K562 (cell line): Measurements from ENCODE around the gene PTPN18. TPM values are rescaled to one million over a fixed set of nuclear protein-coding genes. Genes with fewer than 3 reads are reported as not detected.

ENCODE experiments used
- ATAC-seq: fragments of 200-7000 bp; cut with Tn5 transposase; 3 replicates; pipeline ENCODE4 v1.9.1; 2020; ENCODE audit warnings: moderate library complexity
- BruUV-seq: library from RNA; stranded (reverse); fragments of 400-500 nt; replicated peaks from 2 replicates; lab custom pipeline; 2021; lab: Mats Ljungman, UMichigan
- CTCF ChIA-PET: fragments of 300-600 bp; formaldehyde crosslinking; extraction: SDS; loops from one replicate; lab custom pipeline; 2021; ENCODE audit warnings: low intra/inter-chr PET ratio; lab: Yijun Ruan, JAX
- POLR2A ChIA-PET: fragments of 300-600, 350-650 bp; sonication (Branson Sonifier 250); formaldehyde crosslinking; extraction: SDS; loops from one replicate; lab custom pipeline; 2021; ENCODE audit warnings: antibody characterized with exemption, inconsistent platforms; lab: Yijun Ruan, JAX
- DNase-seq, 4 experiments: peaks; one replicate each; pipeline versions ENCODE4 v3.0.0 to v3.0.0-alpha.2; 2011 to 2018; ENCODE audit warnings: low spot score in 3 of 4, mixed read lengths in 3 of 4; ENCODE audit errors: extremely low read depth in 1 of 4
- FAIRE-seq: peaks from 2 replicates; lab custom pipeline; 2011; peaks lifted over from hg19 to GRCh38; lab: Jason Lieb, UNC
- H2AFZ ChIP-seq: 2 replicates; pipeline ENCODE4 v1.6.0; 2011; ENCODE audit warnings: low read depth, low read length, control low read depth, inconsistent platforms
- H3K27ac ChIP-seq: fragments of 200-600 bp; 3 replicates; pipeline ENCODE4 v1.8.0; 2011; ENCODE audit warnings: low read depth, mild to moderate bottlenecking, control low read depth, inconsistent platforms, low read length, moderate library complexity, mixed read lengths; ENCODE audit errors: extremely low read depth
- H3K27me3 ChIP-seq, 2 experiments: fragments of 300-600 bp in 1 of 2; 2 replicates in 1 of 2; 3 replicates in 1 of 2; pipeline versions ENCODE4 v1.6.0 to v1.8.0; 2011; ENCODE audit warnings: inconsistent platforms in 2 of 2, low read length in 2 of 2, mild to moderate bottlenecking in 1 of 2, mixed read lengths in 1 of 2, moderate library complexity in 1 of 2; ENCODE audit not compliant: control insufficient read depth in 2 of 2, insufficient read depth in 2 of 2
- H3K36me3 ChIP-seq: fragments of 300-600 bp; 3 replicates; pipeline ENCODE4 v1.8.0; 2011; ENCODE audit warnings: mild to moderate bottlenecking, low read length, inconsistent platforms; ENCODE audit not compliant: control insufficient read depth, insufficient read depth
- H3K4me1 ChIP-seq, 2 experiments: fragments of 200-600 bp in 1 of 2; replicated peaks in 1 of 2; 2 replicates in 1 of 2; 3 replicates in 1 of 2; pipeline versions ENCODE4 v1.5.1 to v1.8.0; 2011; ENCODE audit warnings: inconsistent platforms in 2 of 2, low read length in 2 of 2, mild to moderate bottlenecking in 1 of 2, mixed read lengths in 1 of 2, moderate library complexity in 1 of 2; ENCODE audit not compliant: control insufficient read depth in 2 of 2, insufficient read depth in 2 of 2
- H3K4me2 ChIP-seq: 2 replicates; pipeline ENCODE4 v1.6.1; 2011; ENCODE audit warnings: low read length, control low read depth, inconsistent platforms, mixed read lengths; ENCODE audit not compliant: insufficient read depth
- H3K4me3 ChIP-seq: fragments of 200-600 bp; sonication (generic), shearing (Covaris generic); 2 replicates; pipeline ENCODE4 v1.5.1; 2016; ENCODE audit warnings: control low read depth, inconsistent platforms
- H3K79me2 ChIP-seq: fragments of 200-600 bp; 3 replicates; pipeline ENCODE4 v1.8.0; 2011; ENCODE audit warnings: low read length, inconsistent platforms; ENCODE audit not compliant: control insufficient read depth, insufficient read depth
- H3K9ac ChIP-seq, 2 experiments: 2 replicates each; pipeline versions ENCODE4 v1.6.0 to v1.6.1; 2011; ENCODE audit warnings: low read depth in 2 of 2, low read length in 2 of 2, control low read depth in 1 of 2, inconsistent platforms in 1 of 2, mild to moderate bottlenecking in 1 of 2, mixed read lengths in 1 of 2; ENCODE audit not compliant: insufficient read depth in 1 of 2
- H3K9me1 ChIP-seq: one replicate; pipeline ENCODE4 v1.6.0; 2011; ENCODE audit warnings: inconsistent platforms, mild to moderate bottlenecking, low read length, moderate library complexity; ENCODE audit not compliant: control insufficient read depth, insufficient read depth
- H3K9me3 ChIP-seq: replicated peaks from 2 replicates; pipeline ENCODE4 v1.5.1; 2011; ENCODE audit warnings: low read depth, low read length, inconsistent platforms; ENCODE audit not compliant: control insufficient read depth, insufficient read depth
- H4K20me1 ChIP-seq: replicated peaks from 2 replicates; pipeline ENCODE4 v1.6.1; 2011; ENCODE audit warnings: low read length, inconsistent platforms, mixed read lengths; ENCODE audit not compliant: control insufficient read depth, insufficient read depth
- DPF2 ChIP-seq: fragments of 450-650 bp; IDR thresholded peaks from 2 replicates; pipeline ENCODE4 v1.6.1; 2016
- ILK ChIP-seq: fragments of 450-650 bp; IDR thresholded peaks from 2 replicates; pipeline ENCODE4 v1.6.1; 2016; ENCODE audit warnings: missing genetic modification characterization, low read depth, mild to moderate bottlenecking, missing compliant biosample characterization, moderate library complexity, borderline replicate concordance
- KAT8 ChIP-seq: fragments of 450-650 bp; IDR thresholded peaks from 2 replicates; pipeline ENCODE4 v1.6.1; 2016; ENCODE audit warnings: low read depth, mild to moderate bottlenecking
- L3MBTL2 ChIP-seq: fragments of 450-650 bp; IDR thresholded peaks from 2 replicates; pipeline ENCODE4 v1.6.1; 2016; ENCODE audit warnings: mild to moderate bottlenecking, moderate library complexity
- NFE2 ChIP-seq: IDR thresholded peaks from 2 replicates; pipeline ENCODE4 v1.6.1; 2014; ENCODE audit warnings: antibody characterized with exemption, low read depth
- SLC30A9 ChIP-seq: fragments of 250-450 bp; sonication (Bioruptor Pico); IDR thresholded peaks from 2 replicates; pipeline ENCODE4 v1.8.0; 2022; ENCODE audit warnings: mild to moderate bottlenecking, moderate library complexity
- SMARCA5 ChIP-seq: fragments of 450-650 bp; IDR thresholded peaks from 2 replicates; pipeline ENCODE4 v1.6.1; 2016
- SOX6 ChIP-seq: fragments of 450-650 bp; IDR thresholded peaks from 2 replicates; pipeline ENCODE4 v1.6.1; 2014; ENCODE audit warnings: mild to moderate bottlenecking
- ZBTB8A ChIP-seq: fragments of 450-650 bp; IDR thresholded peaks from 2 replicates; pipeline ENCODE4 v1.6.1; 2018; ENCODE audit warnings: mild to moderate bottlenecking, moderate library complexity; ENCODE audit not compliant: partially characterized antibody
- ZNF79 ChIP-seq: fragments of 250-450 bp; sonication (Bioruptor Pico); IDR thresholded peaks from 2 replicates; pipeline ENCODE4 v1.4.0; 2020; ENCODE audit warnings: low read depth, mild to moderate bottlenecking, moderate library complexity
- WGBS: fragments of 100-300 bp; shearing (Covaris generic); methylation state at CpG from one replicate; pipeline ENCODE4 v1.1.6; 2016; ENCODE audit warnings: low coverage, mixed read lengths; ENCODE audit not compliant: insufficient coverage; ENCODE audit errors: missing lambda C conversion rate; 5-methylcytosine and 5-hydroxymethylcytosine counted together
- in situ Hi-C: fragments of 300-500 bp; cut with MboI; formaldehyde crosslinking; loops from 4 replicates; pipeline ENCODE4 v1.15.0; 2018; ENCODE audit warnings: inconsistent platforms, mixed read lengths
- intact Hi-C: fragments of 100-400 bp; cut with micrococcal nuclease; formaldehyde crosslinking; loops from 2 replicates; pipeline ENCODE4 v1.14.2; 2022
- polyA plus RNA-seq, 8 experiments: library from polyadenylated mRNA; depleted of rRNA in 4 of 8; stranded (reverse) in 5 of 8; unstranded in 3 of 8; fragments of >200 nt; fragmentation: Nextera tagmentation in 2 of 8; fragmentation: Illumina TruSeq in 1 of 8; extraction: Ambion mirVana in 2 of 8; extraction: Trizol in 1 of 8; gene quantifications; 2 replicates each; pipeline versions ENCODE4 v1.2.1 to v1.2.3, GENCODE V29; 2011 to 2014; ENCODE audit warnings: inconsistent platforms in 1 of 8, missing spikeins in 1 of 8
- total RNA-seq, 7 experiments: library from RNA; depleted of rRNA in 6 of 7; stranded (reverse); fragments of >200 nt in 6 of 7; fragmentation: Illumina TruSeq in 2 of 7; extraction: Trizol in 2 of 7; gene quantifications; 2 replicates each; pipeline versions ENCODE4 v1.2.1 to v1.2.3, GENCODE V29; 2011 to 2021; ENCODE audit warnings: low replicate concordance in 1 of 7
- TF ChIP-seq, protein P1 (sequence below): fragments of 450-650 bp; IDR thresholded peaks from 2 replicates; pipeline ENCODE4 v1.6.1; 2016
- TF ChIP-seq, protein P2 (sequence below): fragments of 250-450 bp; sonication (Bioruptor Pico); IDR thresholded peaks from 2 replicates; pipeline ENCODE4 v1.5.0; 2020; ENCODE audit warnings: mild to moderate bottlenecking
- TF ChIP-seq, protein P3 (sequence below): IDR thresholded peaks from 3 replicates; pipeline ENCODE4 v1.6.1; 2011; ENCODE audit warnings: borderline replicate concordance, mild to moderate bottlenecking; ENCODE audit not compliant: insufficient read length, insufficient read depth
- TF ChIP-seq, protein P4 (sequence below): sonication (generic); formaldehyde crosslinking; IDR thresholded peaks from 2 replicates; pipeline ENCODE4 v1.8.1; 2023; ENCODE audit warnings: mild to moderate bottlenecking, missing genetic modification reagents, moderate library complexity

Gene PTPN18
- total and polyA plus RNA-seq, 9 of the 15 experiments (the other 6 are each of a cell fraction or from before 2014, with no cell fraction given), result 11.6 to 90.7 (median 49.6) TPM

DNA sequence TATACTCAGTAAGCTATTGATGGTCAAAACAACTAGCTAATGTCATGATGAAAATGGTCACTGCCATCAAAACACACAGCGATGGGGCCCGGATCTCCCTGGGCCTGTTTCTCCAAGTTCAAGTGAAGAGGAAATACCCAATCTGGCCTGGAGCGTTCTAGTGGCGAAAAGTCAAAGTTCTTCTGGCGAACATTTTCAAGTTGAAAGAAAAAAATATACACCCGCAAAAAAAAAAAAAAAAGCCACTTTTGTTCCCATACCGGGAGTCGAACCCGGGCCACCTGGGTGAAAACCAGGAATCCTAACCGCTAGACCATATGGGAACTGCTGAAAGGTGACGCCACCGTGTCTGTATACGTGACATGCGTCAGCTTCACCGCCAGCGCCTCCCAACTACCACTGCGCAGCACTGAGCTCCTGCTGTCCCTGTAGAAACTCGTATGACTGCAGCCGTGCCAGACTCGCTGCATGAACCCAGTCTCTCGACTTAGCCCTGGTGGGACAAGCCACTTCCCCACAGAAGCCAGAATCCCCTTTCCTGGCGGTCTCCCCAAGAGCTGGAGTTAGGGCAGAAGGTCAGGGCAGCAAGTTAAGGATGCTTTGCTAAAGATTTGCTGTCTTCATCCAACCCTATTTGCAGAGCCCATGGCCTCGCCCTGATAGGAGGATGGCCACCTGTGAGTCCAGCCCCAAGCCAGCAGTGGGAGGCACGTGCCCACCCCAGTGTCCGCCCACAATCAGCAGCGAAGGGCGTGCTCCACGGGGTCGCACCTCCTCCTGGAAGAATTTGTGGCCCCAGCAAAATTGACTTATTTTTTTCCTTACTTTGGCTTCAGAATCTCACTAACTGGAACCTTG, 18.8 kb upstream of the PTPN18 start (continued):
- TF ChIP-seq, protein P1, sequence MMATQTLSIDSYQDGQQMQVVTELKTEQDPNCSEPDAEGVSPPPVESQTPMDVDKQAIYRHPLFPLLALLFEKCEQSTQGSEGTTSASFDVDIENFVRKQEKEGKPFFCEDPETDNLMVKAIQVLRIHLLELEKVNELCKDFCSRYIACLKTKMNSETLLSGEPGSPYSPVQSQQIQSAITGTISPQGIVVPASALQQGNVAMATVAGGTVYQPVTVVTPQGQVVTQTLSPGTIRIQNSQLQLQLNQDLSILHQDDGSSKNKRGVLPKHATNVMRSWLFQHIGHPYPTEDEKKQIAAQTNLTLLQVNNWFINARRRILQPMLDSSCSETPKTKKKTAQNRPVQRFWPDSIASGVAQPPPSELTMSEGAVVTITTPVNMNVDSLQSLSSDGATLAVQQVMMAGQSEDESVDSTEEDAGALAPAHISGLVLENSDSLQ, result no peak; the same call in 1 of the 2 replicates
- no peak for TF ChIP-seq NFE2

DNA sequence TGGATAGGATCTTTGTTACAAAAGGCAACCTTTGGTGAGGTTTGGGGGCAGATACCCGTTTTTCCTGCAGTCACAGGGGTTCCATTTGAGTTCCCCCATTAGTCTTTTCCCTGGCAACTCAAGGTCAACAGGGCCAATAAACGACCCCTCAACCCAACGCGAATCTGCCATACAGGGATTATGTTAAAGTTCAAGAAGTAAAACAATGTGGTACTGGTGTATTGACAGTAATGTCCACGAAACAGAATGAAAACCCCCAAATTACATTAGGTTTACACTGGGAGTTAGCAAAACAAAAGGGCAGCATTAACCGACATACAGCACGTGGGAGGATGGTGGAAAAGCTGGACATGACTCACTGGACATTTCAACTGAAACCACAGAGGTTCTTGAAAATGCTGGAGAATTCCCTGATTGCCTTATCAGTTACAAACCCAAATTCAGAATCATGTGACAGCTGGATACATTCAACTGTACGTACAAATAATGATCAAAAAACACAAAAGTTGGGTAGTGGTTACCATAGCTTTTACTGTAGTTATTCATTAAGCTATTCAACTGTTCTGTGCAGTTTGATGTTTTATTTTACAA, 18.0 kb upstream of the PTPN18 start:
- H3K79me2 ChIP-seq, result peaks cover 20% of the 10 kb centered on the region
- H4K20me1 ChIP-seq, result no peaks in the 10 kb centered on the region
- 4% methylated on average over 8 of the region's 8 CpGs for WGBS
- peak overlapping the region; percentile 68 to 89 for H3K9ac ChIP-seq
- FAIRE-seq (peak; percentile 71), DNase-seq (peak in 3 of 4 experiments; percentile 26 to 72 (median 41)), ATAC-seq (no peak)
- peaks cover 33 to 48% of the 10 kb centered on the region in 2 experiments for H3K4me1 ChIP-seq
- peak overlapping the region; percentile 85 for H2AFZ ChIP-seq
- peak overlapping the region; percentile 78 for H3K27ac ChIP-seq
- peak overlapping the region; percentile 92 for H3K4me2 ChIP-seq
- in situ Hi-C loops (loop anchor here (5.0 to 25.0 kb wide), 3 partner anchors 156 to 1174 kb away; partner anchors contain the start of genes MZT2B and SMPD4), intact Hi-C loops (no loop called here)
- peaks cover 20% of the 10 kb centered on the region for H3K36me3 ChIP-seq
- ChIA-PET CTCF (no interaction called here), POLR2A (interaction anchor here (0.7 to 1.8 kb wide), 3 partner anchors 14 to 35 kb away, joined by 3 to 7 read pairs (median 3); partner anchors contain the start of gene PTPN18)
- H3K4me3 ChIP-seq, result no peak overlapping the region; the same call in 1 of the 2 replicates
- no peaks in the 10 kb centered on the region for H3K9me1 ChIP-seq
- no TSS peak for BruUV-seq
- H3K9me3 ChIP-seq, result no peaks in the 10 kb centered on the region
- no peaks in the 10 kb centered on the region for H3K27me3 ChIP-seq
- TF ChIP-seq, protein P2, sequence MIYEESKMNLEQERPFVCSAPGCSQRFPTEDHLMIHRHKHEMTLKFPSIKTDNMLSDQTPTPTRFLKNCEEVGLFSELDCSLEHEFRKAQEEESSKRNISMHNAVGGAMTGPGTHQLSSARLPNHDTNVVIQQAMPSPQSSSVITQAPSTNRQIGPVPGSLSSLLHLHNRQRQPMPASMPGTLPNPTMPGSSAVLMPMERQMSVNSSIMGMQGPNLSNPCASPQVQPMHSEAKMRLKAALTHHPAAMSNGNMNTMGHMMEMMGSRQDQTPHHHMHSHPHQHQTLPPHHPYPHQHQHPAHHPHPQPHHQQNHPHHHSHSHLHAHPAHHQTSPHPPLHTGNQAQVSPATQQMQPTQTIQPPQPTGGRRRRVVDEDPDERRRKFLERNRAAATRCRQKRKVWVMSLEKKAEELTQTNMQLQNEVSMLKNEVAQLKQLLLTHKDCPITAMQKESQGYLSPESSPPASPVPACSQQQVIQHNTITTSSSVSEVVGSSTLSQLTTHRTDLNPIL (CRISPR knock-in tag), result peak; percentile 72; the same call in 1 of the 2 replicates
- no peak for TF ChIP-seq SMARCA5
- TF ChIP-seq, protein P3, sequence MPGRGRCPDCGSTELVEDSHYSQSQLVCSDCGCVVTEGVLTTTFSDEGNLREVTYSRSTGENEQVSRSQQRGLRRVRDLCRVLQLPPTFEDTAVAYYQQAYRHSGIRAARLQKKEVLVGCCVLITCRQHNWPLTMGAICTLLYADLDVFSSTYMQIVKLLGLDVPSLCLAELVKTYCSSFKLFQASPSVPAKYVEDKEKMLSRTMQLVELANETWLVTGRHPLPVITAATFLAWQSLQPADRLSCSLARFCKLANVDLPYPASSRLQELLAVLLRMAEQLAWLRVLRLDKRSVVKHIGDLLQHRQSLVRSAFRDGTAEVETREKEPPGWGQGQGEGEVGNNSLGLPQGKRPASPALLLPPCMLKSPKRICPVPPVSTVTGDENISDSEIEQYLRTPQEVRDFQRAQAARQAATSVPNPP, result no peak
- TF ChIP-seq, protein P4, sequence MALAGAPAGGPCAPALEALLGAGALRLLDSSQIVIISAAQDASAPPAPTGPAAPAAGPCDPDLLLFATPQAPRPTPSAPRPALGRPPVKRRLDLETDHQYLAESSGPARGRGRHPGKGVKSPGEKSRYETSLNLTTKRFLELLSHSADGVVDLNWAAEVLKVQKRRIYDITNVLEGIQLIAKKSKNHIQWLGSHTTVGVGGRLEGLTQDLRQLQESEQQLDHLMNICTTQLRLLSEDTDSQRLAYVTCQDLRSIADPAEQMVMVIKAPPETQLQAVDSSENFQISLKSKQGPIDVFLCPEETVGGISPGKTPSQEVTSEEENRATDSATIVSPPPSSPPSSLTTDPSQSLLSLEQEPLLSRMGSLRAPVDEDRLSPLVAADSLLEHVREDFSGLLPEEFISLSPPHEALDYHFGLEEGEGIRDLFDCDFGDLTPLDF (CRISPR knock-in tag), result no peak
- TF ChIP-seq ZNF79, result no peak
- TF ChIP-seq SOX6, result peak; percentile 65
- TF ChIP-seq ZBTB8A, result no peak
- TF ChIP-seq L3MBTL2, result peak; percentile 63
- no peak for TF ChIP-seq SLC30A9 (CRISPR knock-in tag)
- peak; percentile 76 for TF ChIP-seq DPF2
- TF ChIP-seq KAT8, result no peak
- TF ChIP-seq ILK (tag), result no peak
